Right atrium auricular region (tissue), 2 donors: ENCODE measurements around the gene GDI2. TPM values are rescaled to one million over a fixed set of nuclear protein-coding genes. Genes with fewer than 3 reads are reported as not detected.
"Not testable (repeated sequence)": the region's sequence is repeated elsewhere in the genome, so short reads cannot be mapped to it uniquely, and the experiment has no call there.

Experiments used
- DNase-seq: peaks from one replicate; pipeline ENCODE4 v3.0.0-alpha.2; 2019; ENCODE audit warnings: low spot score
- H3K27ac ChIP-seq, 2 donors: fragments of 200-600 bp; sonication (generic); 1 replicate in 1 of 2; 2 replicates in 1 of 2; pipeline ENCODE4 v1.5.1; 2016 to 2019
- H3K27me3 ChIP-seq, 2 donors: fragments of 200-600 bp; sonication (generic); one replicate each; pipeline versions ENCODE4 v1.5.1 to v1.6.0; 2017 to 2019
- H3K36me3 ChIP-seq: fragments of 200-600 bp; sonication (generic); one replicate; pipeline ENCODE4 v1.5.1; 2016
- H3K4me1 ChIP-seq, 2 donors: fragments of 200-600 bp; sonication (generic); one replicate each; pipeline versions ENCODE4 v1.5.1 to v1.6.0; 2017 to 2019
- H3K4me3 ChIP-seq, 2 donors: fragments of 200-600 bp; sonication (generic); 1 replicate in 1 of 2; 2 replicates in 1 of 2; pipeline ENCODE4 v1.5.1; 2017 to 2019; ENCODE audit warnings: mild to moderate bottlenecking in 1 of 2, moderate library complexity in 1 of 2
- H3K9me3 ChIP-seq, 2 donors: fragments of 200-600 bp; sonication (generic); one replicate each; pipeline ENCODE4 v1.5.1; 2019
- CTCF ChIP-seq, 2 donors: fragments of 200-600 bp; sonication (generic); IDR thresholded peaks; one replicate each; pipeline ENCODE4 v1.5.1; 2019; ENCODE audit warnings: antibody characterized with exemption in 2 of 2
- total RNA-seq, 2 donors: library from RNA; depleted of rRNA; stranded (reverse); fragments of >200 nt; gene quantifications; one replicate each; pipeline ENCODE4 v1.1.0, GENCODE V29; 2016

The GDI2 gene
- total RNA-seq, 2 donors from 2014 or later: 117 to 124 TPM

GRCh38 chr10:5855979-5856700, 42.9 kb upstream of the GDI2 start:
- Histone ChIP-seq H3K27me3 (no peaks in the 10 kb centered on the region), H3K4me1 (no peaks in the 10 kb centered on the region), H3K9me3 (no peaks in the 10 kb centered on the region), H3K27ac (no peak overlapping the region), H3K4me3 (no peak overlapping the region), H3K36me3 (no peaks in the 10 kb centered on the region)
- DNase-seq: no peak
- TF ChIP-seq CTCF (IDR thresholded peaks at IDR 0.05): no peak

GRCh38 chr10:5854131-5854475, 40.9 kb upstream of the GDI2 start:
- Histone ChIP-seq H3K36me3 (no peaks in the 10 kb centered on the region), H3K4me1 (no peaks in the 10 kb centered on the region), H3K27ac (no peak overlapping the region), H3K9me3 (no peaks in the 10 kb centered on the region), H3K4me3 (no peak overlapping the region), H3K27me3 (no peaks in the 10 kb centered on the region)
- TF ChIP-seq CTCF (IDR thresholded peaks at IDR 0.05): no peak
- DNase-seq: no peak

GRCh38 chr10:5846667-5847066, 33.4 kb upstream of the GDI2 start:
- Histone ChIP-seq H3K27ac (peak overlapping the region in 1 of 2 donors; percentile 24), H3K4me1 (peaks cover 0 to 14% of the 10 kb centered on the region in 2 donors)
- not testable (repeated sequence) for H3K4me3 ChIP-seq, H3K27me3 ChIP-seq, DNase-seq, H3K36me3 ChIP-seq, H3K9me3 ChIP-seq

- no peak overlapping the region for H3K4me3 ChIP-seq
- no peaks in the 10 kb centered on the region for H3K27me3 ChIP-seq
- peaks cover 0 to 31% of the 10 kb centered on the region in 2 donors for H3K4me1 ChIP-seq
- peak overlapping the region in 1 of 2 donors; percentile 18 for H3K27ac ChIP-seq
- no peak for TF ChIP-seq CTCF (IDR thresholded peaks at IDR 0.05)
- no peaks in the 10 kb centered on the region for H3K9me3 ChIP-seq
- DNase-seq: no peak
- H3K36me3 ChIP-seq: no peaks in the 10 kb centered on the region
These were observed 31.3 kb upstream of the GDI2 start for GRCh38 chr10:5844345-5845055.

GRCh38 chr10:5843686-5844344, 30.6 kb upstream of the GDI2 start:
- peaks cover 0 to 31% of the 10 kb centered on the region in 2 donors for H3K4me1 ChIP-seq

More at GRCh38 chr10:5843686-5844344, 30.6 kb upstream of the GDI2 start:
- H3K27me3 ChIP-seq: no peaks in the 10 kb centered on the region
- H3K27ac ChIP-seq: no peak overlapping the region
- H3K9me3 ChIP-seq: no peaks in the 10 kb centered on the region
- no peaks in the 10 kb centered on the region for H3K36me3 ChIP-seq
- TF ChIP-seq CTCF (IDR thresholded peaks at IDR 0.05): no peak
- no peak overlapping the region for H3K4me3 ChIP-seq
- DNase-seq: no peak
